Loucy (cell line): ENCODE data around the gene HPSE2.

Experiments used
- H2AFZ ChIP-seq: fragments of 200-600 bp; sonication (generic); 2 replicates; pipeline ENCODE4 v1.6.0; 2016; ENCODE audit warnings: antibody characterized with exemption, mild to moderate bottlenecking, low read length, moderate library complexity
- H3F3A ChIP-seq: fragments of 200-600 bp; 2 replicates; pipeline ENCODE4 v1.6.0; 2016; ENCODE audit warnings: antibody characterized with exemption, low read depth, mild to moderate bottlenecking
- H3K27me3 ChIP-seq: fragments of 200-600 bp; sonication (generic); 2 replicates; pipeline ENCODE4 v1.6.1; 2014; ENCODE audit warnings: low read length, mild to moderate bottlenecking; ENCODE audit not compliant: insufficient read depth, poor library complexity, severe bottlenecking
- H3K36me3 ChIP-seq: fragments of 200-600 bp; sonication (generic); 2 replicates; pipeline ENCODE4 v1.6.1; 2016; ENCODE audit warnings: low read length; ENCODE audit not compliant: insufficient read depth
- H3K4me1 ChIP-seq: fragments of 200-600 bp; sonication (generic); 2 replicates; pipeline ENCODE4 v1.5.1; 2014; ENCODE audit warnings: low read length, mild to moderate bottlenecking; ENCODE audit not compliant: insufficient read depth, poor library complexity, severe bottlenecking
- H3K4me2 ChIP-seq: fragments of 200-600 bp; sonication (generic); 2 replicates; pipeline ENCODE4 v1.6.0; 2014; ENCODE audit warnings: antibody characterized with exemption, low read length, low read depth, mild to moderate bottlenecking; ENCODE audit not compliant: poor library complexity, severe bottlenecking
- H3K4me3 ChIP-seq: fragments of 200-600 bp; sonication (generic); 2 replicates; pipeline ENCODE4 v1.5.1; 2014; ENCODE audit warnings: low read length, mild to moderate bottlenecking, mixed read lengths; ENCODE audit not compliant: poor library complexity, severe bottlenecking
- H3K79me2 ChIP-seq: fragments of 200-600 bp; sonication (generic); 2 replicates; pipeline ENCODE4 v1.6.1; 2014; ENCODE audit warnings: low read length; ENCODE audit not compliant: insufficient read depth
- H3K9ac ChIP-seq: fragments of 200-600 bp; sonication (generic); 2 replicates; pipeline ENCODE4 v1.6.0; 2014; ENCODE audit warnings: mild to moderate bottlenecking, low read depth, low read length, moderate library complexity; ENCODE audit not compliant: poor library complexity, severe bottlenecking
- H3K9me2 ChIP-seq: fragments of 200-600 bp; sonication (generic); replicated peaks from 2 replicates; pipeline ENCODE4 v1.6.1; 2016; ENCODE audit warnings: low read depth, low read length, mixed read lengths
- H3K9me3 ChIP-seq: fragments of 200-600 bp; sonication (generic); 2 replicates; pipeline ENCODE4 v1.6.1; 2014; ENCODE audit warnings: mild to moderate bottlenecking, antibody characterized with exemption, low read length, low read depth; ENCODE audit not compliant: insufficient read depth
- H4K20me1 ChIP-seq: fragments of 200-600 bp; sonication (generic); 2 replicates; pipeline ENCODE4 v1.6.0; 2014; ENCODE audit warnings: antibody characterized with exemption, low read length, mild to moderate bottlenecking; ENCODE audit not compliant: insufficient read depth, poor library complexity, severe bottlenecking
- EZH2phosphoT487 ChIP-seq: fragments of 200-600 bp; IDR thresholded peaks from 2 replicates; pipeline ENCODE4 v1.6.1; 2018; ENCODE audit warnings: antibody characterized with exemption, mild to moderate bottlenecking, moderate library complexity, borderline replicate concordance
- TF ChIP-seq, protein P1 (sequence below): fragments of 200-600 bp; sonication (generic); conservative IDR thresholded peaks from 2 replicates; pipeline ENCODE4 v1.5.1; 2014; ENCODE audit warnings: mild to moderate bottlenecking, antibody characterized with exemption, low read length

HPSE2 gene

DNA sequence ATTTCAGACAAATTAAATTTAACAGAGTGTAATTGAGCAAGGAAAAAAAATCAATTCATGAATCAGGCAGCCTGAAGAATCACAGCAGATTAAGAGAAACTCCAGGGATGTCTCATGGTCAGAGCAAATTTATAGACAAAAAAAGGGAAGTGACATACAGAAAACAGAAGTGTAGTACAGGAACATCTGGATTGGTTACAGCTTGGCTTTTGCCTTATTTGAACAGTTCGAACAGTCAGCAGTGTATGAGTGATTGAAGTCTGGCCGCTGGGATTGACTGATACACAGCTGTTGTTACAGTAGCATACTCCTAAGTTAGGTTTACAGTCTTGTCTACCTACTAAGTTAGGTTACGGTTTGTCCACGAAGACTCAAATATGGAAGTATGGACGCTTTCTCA lies 255.3 kb downstream of the HPSE2 start:
- Histone ChIP-seq H3K4me3 (no peak overlapping the region), H3K9me2 (no peaks in the 10 kb centered on the region), H3K79me2 (no peaks in the 10 kb centered on the region), H3K9me3 (no peaks in the 10 kb centered on the region), H3F3A (no peaks in the 10 kb centered on the region), H2AFZ (no peak overlapping the region), H3K36me3 (no peaks in the 10 kb centered on the region), H3K4me2 (no peak overlapping the region), H4K20me1 (no peaks in the 10 kb centered on the region), H3K9ac (no peak overlapping the region), H3K4me1 (no peaks in the 10 kb centered on the region), H3K27me3 (no peaks in the 10 kb centered on the region)
- TF ChIP-seq EZH2phosphoT487, result no peak
- TF ChIP-seq, protein P1, sequence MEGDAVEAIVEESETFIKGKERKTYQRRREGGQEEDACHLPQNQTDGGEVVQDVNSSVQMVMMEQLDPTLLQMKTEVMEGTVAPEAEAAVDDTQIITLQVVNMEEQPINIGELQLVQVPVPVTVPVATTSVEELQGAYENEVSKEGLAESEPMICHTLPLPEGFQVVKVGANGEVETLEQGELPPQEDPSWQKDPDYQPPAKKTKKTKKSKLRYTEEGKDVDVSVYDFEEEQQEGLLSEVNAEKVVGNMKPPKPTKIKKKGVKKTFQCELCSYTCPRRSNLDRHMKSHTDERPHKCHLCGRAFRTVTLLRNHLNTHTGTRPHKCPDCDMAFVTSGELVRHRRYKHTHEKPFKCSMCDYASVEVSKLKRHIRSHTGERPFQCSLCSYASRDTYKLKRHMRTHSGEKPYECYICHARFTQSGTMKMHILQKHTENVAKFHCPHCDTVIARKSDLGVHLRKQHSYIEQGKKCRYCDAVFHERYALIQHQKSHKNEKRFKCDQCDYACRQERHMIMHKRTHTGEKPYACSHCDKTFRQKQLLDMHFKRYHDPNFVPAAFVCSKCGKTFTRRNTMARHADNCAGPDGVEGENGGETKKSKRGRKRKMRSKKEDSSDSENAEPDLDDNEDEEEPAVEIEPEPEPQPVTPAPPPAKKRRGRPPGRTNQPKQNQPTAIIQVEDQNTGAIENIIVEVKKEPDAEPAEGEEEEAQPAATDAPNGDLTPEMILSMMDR, result no peak

DNA sequence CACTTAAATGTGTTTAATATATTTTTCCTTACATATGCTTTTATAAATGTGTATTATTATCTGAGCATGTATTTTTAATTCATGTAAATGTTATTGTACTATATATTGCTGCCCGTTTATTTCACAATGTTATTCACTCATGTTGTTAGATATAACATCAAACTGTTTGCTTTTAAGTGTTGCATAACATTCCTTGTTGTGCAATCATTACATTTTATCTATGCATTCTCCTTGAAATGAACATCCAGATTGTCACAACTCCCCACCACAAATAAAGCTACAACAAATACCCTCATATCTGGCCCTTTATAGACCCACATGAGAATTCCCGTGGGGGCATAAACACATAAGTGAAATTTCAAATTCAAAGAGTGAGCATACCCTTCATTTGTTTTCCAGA lies 264.2 kb downstream of the HPSE2 start:
- Histone ChIP-seq H3K9ac (no peak overlapping the region), H3K9me3 (no peaks in the 10 kb centered on the region), H3F3A (no peaks in the 10 kb centered on the region), H3K79me2 (no peaks in the 10 kb centered on the region), H3K4me1 (no peaks in the 10 kb centered on the region), H3K9me2 (no peaks in the 10 kb centered on the region), H2AFZ (no peak overlapping the region), H3K36me3 (no peaks in the 10 kb centered on the region), H3K4me3 (no peak overlapping the region), H3K4me2 (no peak overlapping the region), H3K27me3 (no peaks in the 10 kb centered on the region), H4K20me1 (no peaks in the 10 kb centered on the region)
- no peak for TF ChIP-seq EZH2phosphoT487
- TF ChIP-seq, protein P1, result no peak

DNA sequence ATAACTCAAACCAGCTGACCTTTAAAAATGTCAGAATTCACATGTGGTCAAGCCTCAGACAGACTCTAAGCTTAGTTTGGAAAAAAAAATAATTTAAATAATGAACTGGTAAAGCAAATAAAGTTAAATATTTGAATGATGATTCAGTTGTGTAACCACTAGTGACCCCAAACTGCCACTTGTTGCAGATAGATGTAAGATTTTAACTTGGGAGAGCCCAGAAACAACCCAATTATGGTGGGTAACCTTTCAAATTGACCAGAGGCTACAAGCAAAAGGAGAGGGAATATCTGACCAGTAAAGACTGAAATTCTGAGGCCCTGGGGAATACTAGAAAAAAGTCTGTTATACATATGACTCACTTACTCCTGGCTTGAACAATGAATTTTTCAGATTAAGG lies 268.1 kb downstream of the HPSE2 start:
- H2AFZ ChIP-seq, result no peak overlapping the region

More for the DNA sequence above, 268.1 kb downstream of the HPSE2 start:
- Histone ChIP-seq H3F3A (no peaks in the 10 kb centered on the region), H3K4me2 (no peak overlapping the region), H3K4me1 (no peaks in the 10 kb centered on the region), H3K9me3 (no peaks in the 10 kb centered on the region), H3K36me3 (no peaks in the 10 kb centered on the region), H4K20me1 (no peaks in the 10 kb centered on the region), H3K27me3 (no peaks in the 10 kb centered on the region), H3K79me2 (no peaks in the 10 kb centered on the region), H3K4me3 (no peak overlapping the region), H3K9ac (no peak overlapping the region), H3K9me2 (no peaks in the 10 kb centered on the region)
- no peak for TF ChIP-seq EZH2phosphoT487
- TF ChIP-seq, protein P1, result no peak
